K562 (cell line): ENCODE data around the gene CHRDL2.

Experiments used
- BRF1 ChIP-seq: IDR thresholded peaks from 3 replicates; pipeline ENCODE4 v1.6.1; 2011; ENCODE audit warnings: borderline replicate concordance, mild to moderate bottlenecking; ENCODE audit not compliant: insufficient read length; ENCODE audit errors: extremely low read depth
- CHCHD3 ChIP-seq: fragments of 250-450 bp; sonication (Bioruptor Pico); IDR thresholded peaks from 2 replicates; pipeline ENCODE4 v2.1.2; 2022; ENCODE audit warnings: mild to moderate bottlenecking
- CTCF ChIP-seq, 3 experiments: IDR thresholded peaks in 2 of 3; conservative IDR thresholded peaks in 1 of 3; 2 replicates each; pipeline ENCODE4 v1.5.1; 2011 to 2012; ENCODE audit warnings: low read length in 3 of 3, mild to moderate bottlenecking in 3 of 3, control low read depth in 2 of 3, improper control_type of control experiment in 1 of 3, inconsistent platforms in 1 of 3, low read depth in 1 of 3, mixed read lengths in 1 of 3, moderate library complexity in 1 of 3; ENCODE audit not compliant: insufficient read depth in 2 of 3
- GABPA ChIP-seq: fragments of 200-800 bp; sonication (Bioruptor generic); conservative IDR thresholded peaks from 2 replicates; pipeline ENCODE4 v1.6.1; 2016; ENCODE audit warnings: low read depth, missing genetic modification characterization, missing compliant biosample characterization
- HIVEP1 ChIP-seq: fragments of 250-450 bp; sonication (Bioruptor Pico); IDR thresholded peaks from 2 replicates; pipeline ENCODE4 v1.4.0; 2020; ENCODE audit warnings: mild to moderate bottlenecking
- MLLT1 ChIP-seq, 2 experiments: fragments of 450-650 bp; IDR thresholded peaks; 2 replicates each; pipeline ENCODE4 v1.6.1; 2016
- MYNN ChIP-seq, 2 experiments: sonication (generic); formaldehyde crosslinking in 1 of 2; IDR thresholded peaks; 2 replicates each; pipeline versions ENCODE4 v1.5.0 to v1.6.1; 2016 to 2020; ENCODE audit warnings: antibody characterized with exemption in 1 of 2, missing genetic modification reagents in 1 of 2
- NFYB ChIP-seq: IDR thresholded peaks from 2 replicates; pipeline ENCODE4 v1.6.1; 2011; ENCODE audit warnings: mild to moderate bottlenecking, moderate library complexity; ENCODE audit not compliant: insufficient read length; ENCODE audit errors: extremely low read depth
- OTX1 ChIP-seq: fragments of 450-650 bp; formaldehyde crosslinking; IDR thresholded peaks from 2 replicates; pipeline ENCODE4 v1.4.0; 2022; ENCODE audit warnings: mild to moderate bottlenecking
- PML ChIP-seq: IDR thresholded peaks from 2 replicates; pipeline ENCODE4 v1.6.1; 2012; ENCODE audit warnings: low read length, inconsistent platforms
- YY1 ChIP-seq, 3 experiments: IDR thresholded peaks; 2 replicates each; pipeline ENCODE4 v1.6.1; 2011; ENCODE audit warnings: low read length in 2 of 3, mild to moderate bottlenecking in 2 of 3, moderate library complexity in 2 of 3, borderline replicate concordance in 1 of 3, control low read depth in 1 of 3, low read depth in 1 of 3; ENCODE audit not compliant: insufficient read depth in 3 of 3, insufficient replicate concordance in 2 of 3, control insufficient read depth in 1 of 3, insufficient read length in 1 of 3; ENCODE audit errors: extremely low read depth in 1 of 3
- TF ChIP-seq, protein P1 (sequence below): fragments of 250-450 bp; sonication (Bioruptor Pico); IDR thresholded peaks from 2 replicates; pipeline ENCODE4 v1.5.0; 2021

GRCh38 chr11:74677131-74677530 lies 54.1 kb downstream of the CHRDL2 start:
- TF ChIP-seq BRF1 = no peak
- no peak for TF ChIP-seq GABPA
- no peak for TF ChIP-seq YY1 (IDR thresholded peaks at IDR 0.05; ENCODE audit: borderline replicate concordance in 1 of 3, control insufficient read depth in 1 of 3, extremely low read depth in 1 of 3, insufficient read depth in 3 of 3, insufficient read length in 1 of 3, insufficient replicate concordance in 2 of 3, low read depth in 1 of 3, low read length in 2 of 3)
- no peak for TF ChIP-seq NFYB
- TF ChIP-seq, protein P1, sequence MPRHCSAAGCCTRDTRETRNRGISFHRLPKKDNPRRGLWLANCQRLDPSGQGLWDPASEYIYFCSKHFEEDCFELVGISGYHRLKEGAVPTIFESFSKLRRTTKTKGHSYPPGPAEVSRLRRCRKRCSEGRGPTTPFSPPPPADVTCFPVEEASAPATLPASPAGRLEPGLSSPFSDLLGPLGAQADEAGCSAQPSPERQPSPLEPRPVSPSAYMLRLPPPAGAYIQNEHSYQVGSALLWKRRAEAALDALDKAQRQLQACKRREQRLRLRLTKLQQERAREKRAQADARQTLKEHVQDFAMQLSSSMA = no peak
- no peak for TF ChIP-seq HIVEP1 (CRISPR knock-in tag)
- TF ChIP-seq MYNN (IDR thresholded peaks at IDR 0.05) = no peak
- TF ChIP-seq MYNN (CRISPR knock-in tag; IDR thresholded peaks at IDR 0.05) = no peak
- TF ChIP-seq PML = no peak
- TF ChIP-seq OTX1 = no peak
- no peak for TF ChIP-seq MLLT1 (IDR thresholded peaks at IDR 0.05)
- TF ChIP-seq CHCHD3 = no peak
- no peak for TF ChIP-seq CTCF (IDR thresholded peaks at IDR 0.05 in 2 of 3, conservative IDR thresholded peaks at IDR 0.05 in 1 of 3; ENCODE audit: insufficient read depth in 2 of 3, low read depth in 1 of 3, low read length in 3 of 3)
